Tibial artery (tissue), 4 donors: ENCODE data around the gene ACKR3.
A peak's percentile ranks its signal among the peaks of the same experiment; 100 is the strongest.

Experiments used
- DNase-seq, 2 donors: peaks; one replicate each; pipeline ENCODE4 v3.0.0-alpha.2; 2019
- H3K27ac ChIP-seq, 2 donors: fragments of 200-600 bp; sonication (generic) in 1 of 2; 1 replicate in 1 of 2; 2 replicates in 1 of 2; pipeline ENCODE4 v1.5.1; 2018 to 2019; ENCODE audit warnings: mild to moderate bottlenecking in 1 of 2
- H3K27me3 ChIP-seq, 2 donors: fragments of 200-600 bp; sonication (generic) in 1 of 2; one replicate each; pipeline versions ENCODE4 v1.5.1 to v1.6.0; 2016 to 2019
- H3K36me3 ChIP-seq, 3 donors: fragments of 200-600 bp; sonication (generic) in 2 of 3; one replicate each; pipeline ENCODE4 v1.5.1; 2016 to 2019; ENCODE audit warnings: mild to moderate bottlenecking in 2 of 3
- H3K4me1 ChIP-seq, 4 donors: fragments of 200-600 bp; sonication (generic) in 2 of 4; 1 replicate in 3 of 4; 2 replicates in 1 of 4; pipeline ENCODE4 v1.5.1; 2016 to 2019
- H3K4me3 ChIP-seq, 2 donors: fragments of 200-600 bp; sonication (generic) in 1 of 2; 1 replicate in 1 of 2; 2 replicates in 1 of 2; pipeline ENCODE4 v1.5.1; 2018 to 2019; ENCODE audit warnings: mild to moderate bottlenecking in 2 of 2
- H3K9me3 ChIP-seq, 3 donors: fragments of 200-600 bp; sonication (generic) in 1 of 3; one replicate each; pipeline ENCODE4 v1.5.1; 2016 to 2019
- intact Hi-C: fragments of 100-400 bp; cut with DNase I; formaldehyde crosslinking; loops from one replicate; pipeline ENCODE4 v1.15.0; 2023; ENCODE audit warnings: low total_unique reads
- TF ChIP-seq, protein P1 (sequence below), 2 experiments: fragments of 200-600 bp in 1 of 2; fragments of 450-650 bp in 1 of 2; IDR thresholded peaks; one replicate each; pipeline ENCODE4 v1.5.1; 2017 to 2019; ENCODE audit warnings: antibody characterized with exemption in 2 of 2, mild to moderate bottlenecking in 1 of 2, moderate library complexity in 1 of 2

Gene ACKR3

DNA sequence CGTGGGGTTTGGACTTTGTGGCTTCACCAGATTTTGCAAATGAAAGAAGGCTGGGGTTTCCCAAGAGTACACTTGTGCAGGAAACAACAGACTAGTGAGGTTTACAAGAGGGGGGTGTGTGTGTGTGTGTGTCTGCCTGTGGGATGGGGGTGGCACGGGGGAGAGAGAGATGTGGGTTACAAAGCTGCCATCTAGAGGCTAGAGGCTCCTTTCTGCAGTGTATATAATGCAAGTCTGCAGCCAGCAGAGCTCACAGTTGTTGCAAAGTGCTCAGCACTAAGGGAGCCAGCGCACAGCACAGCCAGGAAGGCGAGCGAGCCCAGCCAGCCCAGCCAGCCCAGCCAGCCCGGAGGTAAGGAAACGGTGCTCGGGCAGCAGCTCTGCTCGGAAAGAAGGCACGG, at the start of gene ACKR3:
Gene ACKR3 (plus strand): TSS at position 253 of the 401 bp plus-strand sequence. CDS start 10,641 bp downstream, outside the sequence.
- peak; percentile 90 to 94 for DNase-seq
- Histone ChIP-seq H3K36me3 (no peaks in the 10 kb centered on the region), H3K27ac (peak within 1 kb of the TSS; percentile 83 to 97), H3K9me3 (no peaks in the 10 kb centered on the region), H3K4me1 (peaks cover 0 to 67% (median 30%) of the 10 kb centered on the region in 4 donors), H3K4me3 (peak within 1 kb of the TSS; percentile 62 to 74), H3K27me3 (no peaks in the 10 kb centered on the region)
- TF ChIP-seq, protein P1, sequence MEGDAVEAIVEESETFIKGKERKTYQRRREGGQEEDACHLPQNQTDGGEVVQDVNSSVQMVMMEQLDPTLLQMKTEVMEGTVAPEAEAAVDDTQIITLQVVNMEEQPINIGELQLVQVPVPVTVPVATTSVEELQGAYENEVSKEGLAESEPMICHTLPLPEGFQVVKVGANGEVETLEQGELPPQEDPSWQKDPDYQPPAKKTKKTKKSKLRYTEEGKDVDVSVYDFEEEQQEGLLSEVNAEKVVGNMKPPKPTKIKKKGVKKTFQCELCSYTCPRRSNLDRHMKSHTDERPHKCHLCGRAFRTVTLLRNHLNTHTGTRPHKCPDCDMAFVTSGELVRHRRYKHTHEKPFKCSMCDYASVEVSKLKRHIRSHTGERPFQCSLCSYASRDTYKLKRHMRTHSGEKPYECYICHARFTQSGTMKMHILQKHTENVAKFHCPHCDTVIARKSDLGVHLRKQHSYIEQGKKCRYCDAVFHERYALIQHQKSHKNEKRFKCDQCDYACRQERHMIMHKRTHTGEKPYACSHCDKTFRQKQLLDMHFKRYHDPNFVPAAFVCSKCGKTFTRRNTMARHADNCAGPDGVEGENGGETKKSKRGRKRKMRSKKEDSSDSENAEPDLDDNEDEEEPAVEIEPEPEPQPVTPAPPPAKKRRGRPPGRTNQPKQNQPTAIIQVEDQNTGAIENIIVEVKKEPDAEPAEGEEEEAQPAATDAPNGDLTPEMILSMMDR (IDR thresholded peaks at IDR 0.05) = peak; percentile 26 to 42
- intact Hi-C loops = loop anchor here (5.0 to 10.0 kb wide), 2 partner anchors 57 to 215 kb away; no protein-coding TSS in a partner anchor

DNA sequence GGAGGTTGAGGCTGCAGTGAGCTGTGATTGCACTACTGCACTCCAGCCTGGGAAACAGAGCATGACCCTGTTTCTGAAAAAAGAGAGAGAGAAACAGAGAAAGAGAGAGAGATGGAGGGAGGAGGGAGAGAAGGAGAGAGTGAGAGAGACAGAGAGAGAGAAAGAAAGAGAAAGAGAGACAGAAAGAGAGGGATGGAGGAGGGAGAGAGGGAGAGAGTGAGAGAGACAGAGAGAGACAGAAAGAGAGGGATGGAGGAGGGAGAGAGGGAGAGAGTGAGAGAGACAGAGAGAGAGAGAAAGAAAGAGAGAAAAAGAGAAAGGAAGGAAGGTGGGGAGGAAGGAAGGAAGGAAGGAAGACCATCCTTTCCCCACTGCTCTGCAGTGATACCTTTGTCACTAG, 48.1 kb upstream of the ACKR3 start:
- no peak overlapping the region for H3K4me3 ChIP-seq
- intact Hi-C loops = no loop called here
- H3K9me3 ChIP-seq = no peaks in the 10 kb centered on the region
- peaks cover 0 to 6% (median 0%) of the 10 kb centered on the region in 4 donors for H3K4me1 ChIP-seq
- no peaks in the 10 kb centered on the region for H3K27me3 ChIP-seq
- H3K36me3 ChIP-seq = no peaks in the 10 kb centered on the region
- TF ChIP-seq, protein P1 (IDR thresholded peaks at IDR 0.05) = no peak
- no peak overlapping the region for H3K27ac ChIP-seq
- no peak for DNase-seq

DNA sequence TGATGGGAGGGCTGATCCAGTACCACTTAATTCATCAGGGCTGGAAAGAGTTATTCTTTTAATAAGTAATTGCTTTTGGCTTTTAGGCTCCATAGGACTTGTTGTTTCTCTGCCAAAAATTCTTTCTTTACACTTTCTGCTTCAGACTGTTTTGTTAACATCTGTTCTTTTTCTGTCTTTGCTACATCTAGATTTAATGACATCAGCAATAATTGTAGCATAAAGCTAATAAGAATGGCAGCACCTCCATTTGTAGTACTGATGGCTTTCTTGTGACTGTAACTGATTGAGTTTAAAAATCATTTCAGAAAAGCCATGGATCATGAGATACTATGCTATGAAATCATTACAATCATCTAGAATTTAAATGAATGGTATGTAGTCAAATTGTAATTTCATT, 46.4 kb upstream of the ACKR3 start:
- no peak overlapping the region for H3K27ac ChIP-seq
- H3K36me3 ChIP-seq = no peaks in the 10 kb centered on the region
- intact Hi-C loops = no loop called here
- no peak overlapping the region for H3K4me3 ChIP-seq
- TF ChIP-seq, protein P1 (IDR thresholded peaks at IDR 0.05) = no peak
- no peaks in the 10 kb centered on the region for H3K27me3 ChIP-seq
- H3K4me1 ChIP-seq = no peaks in the 10 kb centered on the region
- DNase-seq = no peak
- H3K9me3 ChIP-seq = no peaks in the 10 kb centered on the region

DNA sequence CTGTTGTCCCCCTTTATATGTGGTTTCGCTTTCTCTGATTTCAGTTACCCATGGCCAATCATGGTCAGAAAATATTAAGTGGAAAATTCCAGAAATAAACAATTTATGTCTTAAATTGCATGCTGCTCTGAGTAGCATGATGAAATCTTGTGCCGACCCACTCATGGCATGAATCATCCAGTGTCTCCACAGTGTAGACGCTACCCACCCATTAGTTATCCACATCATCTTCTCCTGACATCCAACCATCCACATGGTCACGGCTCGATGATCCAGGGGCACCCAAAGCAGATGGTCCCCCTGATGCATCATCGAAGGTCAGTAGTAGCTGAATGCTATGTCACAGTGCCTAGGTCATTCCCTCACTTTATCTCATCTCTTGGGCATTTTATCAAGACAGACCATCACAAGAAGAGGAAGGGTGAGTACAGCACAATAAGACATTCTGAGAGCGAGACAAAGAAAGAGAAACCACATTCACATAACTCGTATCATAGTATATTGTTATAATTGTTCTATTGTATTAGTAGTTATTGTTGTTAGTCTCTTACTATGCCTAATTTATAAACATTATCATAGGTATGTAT, 44.1 kb upstream of the ACKR3 start:
- Histone ChIP-seq H3K4me3 (no peak overlapping the region), H3K27me3 (no peaks in the 10 kb centered on the region), H3K9me3 (no peaks in the 10 kb centered on the region), H3K27ac (no peak overlapping the region), H3K36me3 (no peaks in the 10 kb centered on the region), H3K4me1 (no peaks in the 10 kb centered on the region)
- no peak for DNase-seq
- TF ChIP-seq, protein P1 (IDR thresholded peaks at IDR 0.05) = no peak
- intact Hi-C loops = no loop called here

DNA sequence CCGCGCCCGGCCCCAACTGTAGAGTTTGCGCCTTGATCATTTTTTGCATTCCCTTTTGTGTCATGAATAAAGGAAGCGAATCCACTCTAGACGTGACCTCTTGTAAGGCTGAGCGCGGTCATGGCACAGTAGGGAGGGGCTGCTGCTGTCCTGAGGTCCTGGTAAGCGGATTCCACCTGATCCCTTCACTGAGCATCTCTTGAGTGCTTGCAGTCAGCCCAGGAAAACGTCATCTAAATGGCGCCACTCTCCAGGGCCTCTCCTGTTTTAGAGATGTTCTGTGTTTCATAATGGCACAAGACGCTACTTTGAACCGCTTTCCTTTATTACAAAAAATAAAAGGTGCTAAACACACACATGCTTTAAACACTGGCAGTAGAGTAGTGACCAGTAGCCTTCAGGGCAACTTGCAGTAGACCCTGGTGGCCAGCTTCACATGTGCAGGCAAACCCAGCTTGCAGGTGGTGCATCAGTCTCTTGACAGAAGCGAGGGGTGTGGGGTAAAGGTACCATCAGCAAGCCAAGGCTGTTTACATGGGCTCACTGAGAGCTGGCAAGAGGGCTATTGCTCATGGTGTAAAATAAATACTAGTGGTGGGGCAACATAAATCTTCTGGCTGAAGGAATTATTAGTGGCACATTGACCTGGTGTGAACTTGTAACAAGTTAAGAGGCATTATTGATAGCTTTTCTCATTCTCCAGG, 43.0 kb upstream of the ACKR3 start:
- Histone ChIP-seq H3K9me3 (no peaks in the 10 kb centered on the region), H3K4me3 (no peak overlapping the region), H3K27ac (no peak overlapping the region), H3K27me3 (no peaks in the 10 kb centered on the region), H3K4me1 (no peaks in the 10 kb centered on the region), H3K36me3 (no peaks in the 10 kb centered on the region)
- intact Hi-C loops = no loop called here
- no peak for DNase-seq
- TF ChIP-seq, protein P1 (IDR thresholded peaks at IDR 0.05) = no peak
